Renal pelvis (tissue), 12 donors: Measurements from ENCODE around the gene VASN. TPM values are rescaled to one million over a fixed set of nuclear protein-coding genes. Genes with fewer than 3 reads are reported as not detected.

ENCODE experiments used
- DNase-seq: peaks from one replicate; pipeline ENCODE4 v3.0.0-alpha.2; 2013
- long read RNA-seq, 16 experiments: transcript quantifications; one replicate each; lab custom pipeline, GENCODE V29; 2026
- polyA plus RNA-seq, 3 donors: library from polyadenylated mRNA; unstranded; fragments of 120-200 nt; gene quantifications; one replicate each; pipeline ENCODE4 v1.2.1, GENCODE V29; 2013; ENCODE audit not compliant: insufficient read length in 3 of 3

The VASN gene
- 10 to 100 TPM; 53.6 to 74.6 (median 67.2) TPM for polyA plus RNA-seq
- long read RNA-seq, donor 1, transcript VASN-201 (2 exons, 2,806 nt), result major isoform, 35 of 66 reads
- long read RNA-seq, donor 1, partial matches to known transcripts, result 31 of 66 reads
- long read RNA-seq, donor 1, other reads (novel, unspliced or antisense), result 0 of 66 reads
- long read RNA-seq, donor 2, transcript VASN-201 (2 exons, 2,806 nt), result major isoform, 40 of 40 reads
- long read RNA-seq, donor 2, partial matches to known transcripts, result 0 of 40 reads
- long read RNA-seq, donor 2, other reads (novel, unspliced or antisense), result 0 of 40 reads
- long read RNA-seq, donor 3, transcript VASN-201 (2 exons, 2,806 nt), result major isoform, 46 of 46 reads
- long read RNA-seq, donor 3, partial matches to known transcripts, result 0 of 46 reads
- long read RNA-seq, donor 3, other reads (novel, unspliced or antisense), result 0 of 46 reads
- long read RNA-seq, donor 4, transcript VASN-201 (2 exons, 2,806 nt), result major isoform, 56 of 71 reads
- long read RNA-seq, donor 4, partial matches to known transcripts, result 15 of 71 reads
- long read RNA-seq, donor 4, other reads (novel, unspliced or antisense), result 0 of 71 reads
- long read RNA-seq, donor 5, transcript VASN-201 (2 exons, 2,806 nt), result major isoform, 25 of 25 reads
- long read RNA-seq, donor 5, partial matches to known transcripts, result 0 of 25 reads
- long read RNA-seq, donor 5, other reads (novel, unspliced or antisense), result 0 of 25 reads
- long read RNA-seq, donor 6, transcript VASN-201 (2 exons, 2,806 nt), result major isoform, 36 of 36 reads
- long read RNA-seq, donor 6, partial matches to known transcripts, result 0 of 36 reads
- long read RNA-seq, donor 6, other reads (novel, unspliced or antisense), result 0 of 36 reads
- long read RNA-seq, donor 7, transcript VASN-201 (2 exons, 2,806 nt), result major isoform, 72 of 174 reads
- long read RNA-seq, donor 7, partial matches to known transcripts, result 102 of 174 reads
- long read RNA-seq, donor 7, other reads (novel, unspliced or antisense), result 0 of 174 reads
- long read RNA-seq, donor 8, transcript VASN-201 (2 exons, 2,806 nt), result major isoform, 38 of 38 reads
- long read RNA-seq, donor 8, partial matches to known transcripts, result 0 of 38 reads
- long read RNA-seq, donor 8, other reads (novel, unspliced or antisense), result 0 of 38 reads
- long read RNA-seq, donor 9, transcript VASN-201 (2 exons, 2,806 nt), result major isoform, 59 of 59 reads
- long read RNA-seq, donor 9, partial matches to known transcripts, result 0 of 59 reads
- long read RNA-seq, donor 9, other reads (novel, unspliced or antisense), result 0 of 59 reads
- long read RNA-seq, donor 10, transcript VASN-201 (2 exons, 2,806 nt), result major isoform, 46 of 46 reads
- long read RNA-seq, donor 10, partial matches to known transcripts, result 0 of 46 reads
- long read RNA-seq, donor 10, other reads (novel, unspliced or antisense), result 0 of 46 reads
- long read RNA-seq, donor 11, transcript VASN-201 (2 exons, 2,806 nt), result major isoform, 37 of 37 reads
- long read RNA-seq, donor 11, partial matches to known transcripts, result 0 of 37 reads
- long read RNA-seq, donor 11, other reads (novel, unspliced or antisense), result 0 of 37 reads
- long read RNA-seq, donor 12, transcript VASN-201 (2 exons, 2,806 nt), result major isoform, 66 of 66 reads
- long read RNA-seq, donor 12, partial matches to known transcripts, result 0 of 66 reads
- long read RNA-seq, donor 12, other reads (novel, unspliced or antisense), result 0 of 66 reads
- long read RNA-seq, donor 13, transcript VASN-201 (2 exons, 2,806 nt), result major isoform, 29 of 60 reads
- long read RNA-seq, donor 13, partial matches to known transcripts, result 31 of 60 reads
- long read RNA-seq, donor 13, other reads (novel, unspliced or antisense), result 0 of 60 reads
- long read RNA-seq, donor 14, result 0 reads
- long read RNA-seq, donor 15, result 0 reads
- long read RNA-seq, donor 16, transcript VASN-201 (2 exons, 2,806 nt), result major isoform, 61 of 80 reads
- long read RNA-seq, donor 16, partial matches to known transcripts, result 19 of 80 reads
- long read RNA-seq, donor 16, other reads (novel, unspliced or antisense), result 0 of 80 reads

DNA sequence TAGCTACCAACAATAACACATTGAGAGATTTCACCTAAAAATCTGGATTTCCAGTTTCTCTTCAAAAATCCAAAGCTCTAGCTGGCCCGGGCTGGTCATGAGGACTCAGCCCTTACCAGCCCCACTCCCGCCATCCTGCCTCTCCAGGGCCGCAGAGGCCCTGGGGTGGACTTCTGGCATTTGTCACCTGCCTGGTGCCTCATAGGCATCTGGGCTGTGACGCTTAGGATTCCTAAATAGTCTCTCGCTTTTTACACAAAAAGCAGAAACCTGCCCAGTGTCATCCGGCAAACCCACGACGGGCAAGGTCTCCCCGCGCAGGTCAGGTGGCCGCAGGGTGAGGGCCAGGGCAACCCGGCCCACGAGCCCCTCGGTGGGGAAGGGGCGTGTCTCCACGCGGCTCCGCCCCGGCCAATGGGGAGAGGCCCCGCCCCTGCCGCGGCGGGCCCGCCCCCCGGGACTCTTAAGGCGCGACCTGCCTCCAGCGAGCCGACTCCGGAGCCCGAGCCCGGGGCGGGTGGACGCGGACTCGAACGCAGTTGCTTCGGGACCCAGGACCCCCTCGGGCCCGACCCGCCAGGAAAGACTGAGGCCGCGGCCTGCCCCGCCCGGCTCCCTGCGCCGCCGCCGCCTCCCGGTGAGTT is at the start of gene VASN:
VASN (plus strand) TSS at position 492 of the 644 bp plus-strand sequence. CDS start 9,030 bp downstream, outside the sequence.
- DNase-seq, result no peak

DNA sequence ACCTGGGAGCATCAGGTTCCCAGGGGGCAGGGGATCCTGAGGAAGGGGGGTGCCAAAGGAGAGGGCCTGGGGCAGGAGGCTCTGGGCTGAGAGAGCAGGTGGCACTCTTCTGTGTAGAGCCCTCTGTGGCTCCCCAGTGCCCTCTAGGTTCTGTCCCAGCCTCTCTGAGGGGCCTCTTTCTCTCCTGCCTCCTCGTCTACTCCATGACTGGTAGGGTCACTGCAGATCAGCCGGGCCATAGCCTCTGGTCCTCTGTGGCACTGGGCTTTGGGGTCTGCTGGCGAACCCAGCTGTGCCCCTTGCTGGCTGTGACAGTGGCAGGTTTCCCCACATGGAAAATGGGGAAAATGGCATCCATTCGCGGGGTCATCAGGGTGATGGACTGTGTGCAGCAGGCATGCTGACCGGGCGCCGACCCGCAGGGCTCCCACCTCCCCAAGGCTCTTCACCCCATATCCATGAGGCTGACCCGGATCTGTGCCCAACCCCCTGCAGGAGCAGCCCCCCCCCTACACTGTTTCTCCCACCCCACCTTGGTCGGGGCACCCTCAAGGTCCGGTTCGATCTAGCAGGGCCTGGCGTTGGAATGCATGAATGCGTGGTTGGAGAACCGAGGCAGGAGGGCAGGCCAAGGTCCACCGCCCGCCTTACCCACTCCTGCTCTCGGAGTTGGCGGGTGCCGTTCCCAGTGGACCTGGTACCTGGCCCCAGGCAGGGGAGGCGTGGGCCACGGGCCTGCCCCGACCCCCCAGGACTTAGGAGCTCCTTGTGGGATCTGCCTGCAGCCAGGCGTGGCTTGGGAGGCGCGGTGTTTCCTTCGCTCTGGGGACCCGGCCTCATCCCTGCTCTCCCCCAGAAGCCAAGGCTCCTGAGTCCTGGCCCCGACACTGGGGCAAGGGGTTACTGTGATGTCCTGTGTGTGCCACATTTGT is 49.3 kb upstream of the VASN start:
- no peak for DNase-seq

GRCh38 chr16:4323071-4323844 is 48.4 kb upstream of the VASN start:
- DNase-seq, result no peak

- peak; percentile 54 for DNase-seq
These were observed 47.7 kb upstream of the VASN start for GRCh38 chr16:4323845-4324488.

GRCh38 chr16:4324492-4325252 is 47.0 kb upstream of the VASN start:
- no peak for DNase-seq

DNA sequence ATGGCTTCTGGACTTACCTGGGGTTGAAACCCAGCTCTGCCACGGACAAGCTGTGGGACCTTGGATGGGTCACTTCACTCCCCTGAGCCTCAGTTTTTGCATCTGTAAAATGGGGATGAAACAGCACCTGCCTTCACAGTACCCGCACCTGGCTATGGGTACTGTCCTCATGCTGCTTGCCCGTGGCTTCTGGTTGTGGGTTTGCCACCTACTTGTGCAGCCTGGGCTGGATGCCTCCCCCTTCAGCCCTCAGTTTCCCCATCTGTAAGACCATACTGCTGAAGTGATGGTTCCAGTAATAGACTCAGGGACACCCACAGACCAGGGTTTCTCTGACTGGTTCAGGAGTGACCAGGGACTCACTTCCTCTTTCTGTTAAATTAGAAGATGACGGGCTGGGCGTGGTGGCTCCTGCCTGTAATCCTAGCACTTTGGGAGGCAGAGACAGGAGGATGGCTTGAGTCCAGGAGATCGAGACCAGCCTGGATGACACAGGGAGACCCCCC is 46.3 kb upstream of the VASN start:
- no peak for DNase-seq

DNA sequence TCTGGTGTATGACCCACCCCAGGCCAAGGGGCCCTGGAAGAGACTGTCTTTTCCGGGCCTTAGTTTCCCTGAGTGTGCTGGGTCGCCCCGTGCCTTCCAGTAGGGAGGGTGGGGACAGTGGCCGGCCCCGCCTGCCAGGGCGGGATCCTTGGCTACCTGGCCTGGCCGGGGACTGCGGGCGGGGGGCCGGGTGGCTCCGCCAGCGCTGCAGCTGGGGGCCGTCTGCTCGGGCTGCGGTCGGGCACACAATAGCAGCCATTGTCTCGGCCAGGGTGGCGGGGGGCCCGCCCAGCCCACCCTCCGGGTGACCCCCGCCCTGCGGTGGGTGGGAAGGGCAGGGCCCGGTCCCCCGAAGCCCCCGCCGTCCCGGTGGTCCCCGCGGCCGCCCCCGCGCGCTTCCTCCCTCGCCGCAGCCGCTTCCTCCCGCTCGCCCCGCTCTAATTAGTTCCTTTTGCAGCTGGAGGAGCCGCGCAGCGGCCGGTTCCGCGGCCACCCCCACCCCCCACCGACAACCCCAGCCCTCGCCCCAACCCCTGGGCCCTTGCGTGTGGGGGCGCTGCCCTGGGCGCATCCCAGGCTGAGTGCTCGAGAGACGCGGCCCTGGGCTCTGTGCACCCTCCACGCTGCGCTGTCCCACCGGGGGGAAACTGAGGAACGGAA is 44.1 kb upstream of the VASN start:
- no peak for DNase-seq

- DNase-seq, result peak; percentile 82
These were observed 43.4 kb upstream of the VASN start for GRCh38 chr16:4328046-4328781.

- no peak for DNase-seq
These were observed 42.6 kb upstream of the VASN start for GRCh38 chr16:4328782-4329775.

DNA sequence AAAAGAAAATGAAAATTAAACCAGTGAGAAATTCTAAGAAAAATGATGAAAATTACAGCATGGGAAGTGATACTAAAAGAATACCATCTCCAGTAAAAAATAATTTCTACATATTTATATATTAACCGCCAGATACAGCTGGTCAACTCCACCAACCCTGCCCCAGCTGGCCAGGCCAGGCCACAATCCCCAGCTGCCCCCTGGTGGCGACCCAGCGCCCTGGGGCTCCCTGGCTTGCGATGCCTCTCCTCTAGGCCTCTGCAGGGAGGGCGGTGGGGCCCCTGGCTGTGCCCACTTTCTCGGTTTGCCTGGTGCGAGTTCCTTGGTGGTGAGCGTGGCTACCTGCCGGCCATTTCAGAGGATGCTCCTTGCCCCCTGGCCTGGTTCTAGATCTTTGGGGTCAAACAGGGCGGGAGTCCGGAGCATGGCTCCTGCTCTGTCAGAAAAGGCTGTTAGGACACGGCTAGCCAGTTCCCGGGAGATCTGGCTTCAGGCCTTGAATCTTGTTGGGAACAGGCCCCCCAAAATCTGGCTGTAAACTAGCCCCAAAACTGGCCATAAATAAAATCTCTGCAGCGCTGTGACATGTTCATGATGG is 41.3 kb upstream of the VASN start:
- DNase-seq, result no peak

DNA sequence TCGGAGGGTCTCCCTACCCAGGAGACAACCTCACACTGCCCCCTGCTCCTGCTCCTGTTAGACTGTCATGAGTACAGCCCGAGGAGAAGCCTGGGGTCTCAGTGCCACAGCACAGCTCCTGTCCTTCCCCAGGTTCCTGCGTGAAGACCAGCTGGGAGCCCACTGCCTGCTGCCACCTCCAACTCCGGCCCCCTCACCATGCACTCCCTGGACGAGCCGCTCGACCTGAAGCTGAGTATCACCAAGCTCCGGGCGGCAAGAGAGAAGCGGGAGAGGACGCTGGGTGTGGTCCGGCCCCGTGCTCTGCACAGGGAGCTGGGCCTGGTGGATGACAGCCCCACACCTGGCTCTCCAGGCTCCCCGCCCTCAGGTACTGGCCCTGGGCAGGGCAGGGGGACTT is 39.6 kb upstream of the VASN start:
- no peak for DNase-seq

DNA sequence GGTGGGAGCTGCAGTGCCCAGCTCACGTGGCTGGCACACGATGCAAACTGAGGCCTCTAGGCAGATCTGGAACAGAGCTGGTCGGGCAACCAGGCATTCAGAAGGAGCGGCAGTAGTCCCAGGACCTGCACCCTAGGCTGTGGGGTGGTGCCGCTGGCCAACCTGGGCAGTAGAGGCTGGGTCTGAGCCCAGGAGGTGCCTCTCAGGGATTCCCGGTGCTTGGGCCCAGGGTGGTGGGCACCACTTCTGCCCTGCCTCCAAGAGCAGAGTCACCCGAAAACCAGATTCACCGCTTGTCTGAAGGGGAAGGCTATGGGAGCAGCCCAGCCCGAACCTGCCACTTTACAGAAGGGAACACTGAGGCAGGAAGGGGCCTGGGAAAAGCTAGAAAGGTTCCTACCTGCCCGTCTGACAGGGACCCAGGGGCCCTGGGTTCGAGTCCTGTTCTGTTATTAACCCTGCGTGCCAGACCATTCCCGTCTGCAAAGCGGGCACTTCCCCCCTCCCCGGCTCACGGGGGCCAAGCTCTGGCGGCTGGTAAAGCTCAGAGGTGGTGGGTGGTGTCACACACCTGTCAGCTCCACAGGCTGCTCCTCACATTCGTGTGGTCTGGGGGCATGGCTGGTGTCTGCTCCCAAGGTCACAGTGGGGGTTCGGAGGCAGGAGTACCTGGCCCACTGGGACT is 38.9 kb upstream of the VASN start:
- DNase-seq, result no peak

- DNase-seq, result no peak
These were observed 38.4 kb upstream of the VASN start for GRCh38 chr16:4333308-4333638.
